Upper lobe of left lung (tissue), 6 donors: ENCODE data around the gene RBPJ. TPM values are rescaled to one million over a fixed set of nuclear protein-coding genes. Genes with fewer than 3 reads are reported as not detected.
A peak's percentile ranks its signal among the peaks of the same experiment; 100 is the strongest.

Experiments
- ATAC-seq, 2 donors: fragments of 200-7000 bp; cut with Tn5 transposase; one replicate each; pipeline ENCODE4 v1.9.1; 2022; ENCODE audit warnings: mild to moderate bottlenecking in 2 of 2, moderate library complexity in 2 of 2; ENCODE audit not compliant: low FRiP score in 2 of 2
- DNase-seq, 2 donors: peaks; one replicate each; pipeline ENCODE4 v3.0.0-alpha.2; 2019 to 2020
- H3K27ac ChIP-seq, 4 donors: fragments of 200-600 bp; sonication (generic); one replicate each; pipeline ENCODE4 v1.5.1; 2016 to 2019
- H3K27me3 ChIP-seq, 4 donors: fragments of 200-600 bp; sonication (generic); one replicate each; pipeline ENCODE4 v1.5.1; 2017 to 2019
- H3K36me3 ChIP-seq, 4 donors: fragments of 200-600 bp; sonication (generic); one replicate each; pipeline ENCODE4 v1.5.1; 2016 to 2019
- H3K4me1 ChIP-seq, 4 donors: fragments of 200-600 bp; sonication (generic); one replicate each; pipeline ENCODE4 v1.5.1; 2018 to 2019
- H3K4me3 ChIP-seq, 4 donors: fragments of 200-600 bp; sonication (generic); one replicate each; pipeline ENCODE4 v1.5.1; 2017 to 2019; ENCODE audit warnings: mild to moderate bottlenecking in 2 of 4, moderate library complexity in 1 of 4
- H3K9me3 ChIP-seq, 4 donors: fragments of 200-600 bp; sonication (generic); one replicate each; pipeline ENCODE4 v1.5.1; 2018 to 2019
- CTCF ChIP-seq, 6 experiments: fragments of 450-650 bp in 4 of 6; fragments of 200-600 bp in 2 of 6; sonication (generic) in 2 of 6; IDR thresholded peaks; one replicate each; pipeline ENCODE4 v1.5.1; 2016 to 2019; ENCODE audit warnings: antibody characterized with exemption in 6 of 6
- EP300 ChIP-seq, 4 donors: sonication (generic); formaldehyde crosslinking; IDR thresholded peaks; one replicate each; pipeline ENCODE4 v1.5.1; 2017; ENCODE audit warnings: antibody characterized with exemption in 4 of 4, control low read depth in 2 of 4
- POLR2A ChIP-seq, 4 donors: fragments of 450-650 bp; IDR thresholded peaks; one replicate each; pipeline ENCODE4 v1.5.1; 2016 to 2017; ENCODE audit warnings: antibody characterized with exemption in 4 of 4, mild to moderate bottlenecking in 2 of 4
- POLR2AphosphoS5 ChIP-seq, 2 donors: sonication (generic); formaldehyde crosslinking; IDR thresholded peaks; one replicate each; pipeline ENCODE4 v1.5.1; 2017; ENCODE audit warnings: antibody characterized with exemption in 2 of 2
- WGBS, 2 donors: methylation state at CpG; one replicate each; pipeline ENCODE4 v1.1.5; 2017 to 2018; 5-methylcytosine and 5-hydroxymethylcytosine counted together
- total RNA-seq, 6 donors: library from RNA; depleted of rRNA in 4 of 6; stranded (reverse); fragments of >200 nt in 4 of 6; gene quantifications; one replicate each; pipeline versions ENCODE4 v1.1.0 to v1.2.1, GENCODE V29; 2016 to 2021
- donor health status: DM: no; HTN: no; CAD: no; lungs with moderate emphysema.
- donor health status: DM: no; HTN: yes; CAD: no; lungs with severe emphysema.

The RBPJ gene
- total RNA-seq, 6 donors from 2014 or later, result 59.4 to 93.2 (median 79.4) TPM

- Histone ChIP-seq H3K4me3 (no peak overlapping the region), H3K36me3 (no peaks in the 10 kb centered on the region), H3K27me3 (no peaks in the 10 kb centered on the region), H3K27ac (no peak overlapping the region), H3K4me1 (peaks cover 10 to 24% (median 14%) of the 10 kb centered on the region in 4 donors), H3K9me3 (no peaks in the 10 kb centered on the region)
- ATAC-seq (peak; percentile 77 to 79), DNase-seq (no peak)
- 38 to 46% methylated on average over 4 of the region's 4 CpGs for WGBS, 2 donors
- TF ChIP-seq EP300 (IDR thresholded peaks at IDR 0.05), result no peak
- TF ChIP-seq CTCF (IDR thresholded peaks at IDR 0.05), result peak; percentile 28 to 76 (median 62)
Observed at GRCh38 chr4:26330186-26330787, 9.5 kb downstream of the RBPJ start.

GRCh38 chr4:26330946-26331345 is 10.1 kb downstream of the RBPJ start:
- Histone ChIP-seq H3K9me3 (no peaks in the 10 kb centered on the region), H3K27me3 (no peaks in the 10 kb centered on the region), H3K4me1 (peaks cover 10 to 24% (median 14%) of the 10 kb centered on the region in 4 donors), H3K36me3 (no peaks in the 10 kb centered on the region), H3K4me3 (no peak overlapping the region), H3K27ac (peak overlapping the region in 1 of 4 donors; percentile 7)
- TF ChIP-seq POLR2A (IDR thresholded peaks at IDR 0.05) (no peak), POLR2AphosphoS5 (IDR thresholded peaks at IDR 0.05) (no peak), CTCF (IDR thresholded peaks at IDR 0.05) (no peak), EP300 (IDR thresholded peaks at IDR 0.05) (no peak)
- 72 to 82% methylated on average over 6 of the region's 6 CpGs for WGBS, 2 donors
- no peak for DNase-seq
- ATAC-seq, result no peak

GRCh38 chr4:26331380-26331950 is 10.7 kb downstream of the RBPJ start:
- 61 to 63% methylated on average over 7 of the region's 7 CpGs for WGBS, 2 donors
- H3K4me3 ChIP-seq, result no peak overlapping the region
- H3K4me1 ChIP-seq, result peaks cover 10 to 24% (median 14%) of the 10 kb centered on the region in 4 donors
- H3K36me3 ChIP-seq, result no peaks in the 10 kb centered on the region
- ATAC-seq (peak; percentile 38 to 59), DNase-seq (peak in 1 of 2 donors; percentile 58)
- no peak for TF ChIP-seq POLR2A (IDR thresholded peaks at IDR 0.05)
- no peak for TF ChIP-seq POLR2AphosphoS5 (IDR thresholded peaks at IDR 0.05)
- no peak for TF ChIP-seq CTCF (IDR thresholded peaks at IDR 0.05)
- no peak for TF ChIP-seq EP300 (IDR thresholded peaks at IDR 0.05)
- peak overlapping the region in 1 of 4 donors; percentile 7 for H3K27ac ChIP-seq
- H3K27me3 ChIP-seq, result no peaks in the 10 kb centered on the region
- no peaks in the 10 kb centered on the region for H3K9me3 ChIP-seq

GRCh38 chr4:26334366-26334765 is 13.6 kb downstream of the RBPJ start:
- Histone ChIP-seq H3K9me3 (no peaks in the 10 kb centered on the region), H3K4me3 (no peak overlapping the region), H3K36me3 (no peaks in the 10 kb centered on the region), H3K27ac (no peak overlapping the region), H3K27me3 (no peaks in the 10 kb centered on the region), H3K4me1 (peaks cover 10 to 17% (median 14%) of the 10 kb centered on the region in 4 donors)
- WGBS, 2 donors, result 62 to 66% methylated on average over 3 of the region's 3 CpGs
- no peak for ATAC-seq
- DNase-seq, result no peak
- no peak for TF ChIP-seq POLR2AphosphoS5 (IDR thresholded peaks at IDR 0.05)
- no peak for TF ChIP-seq CTCF (IDR thresholded peaks at IDR 0.05)
- no peak for TF ChIP-seq EP300 (IDR thresholded peaks at IDR 0.05)
- no peak for TF ChIP-seq POLR2A (IDR thresholded peaks at IDR 0.05)

- no peak for ATAC-seq
- Histone ChIP-seq H3K4me3 (no peak overlapping the region), H3K9me3 (no peaks in the 10 kb centered on the region), H3K27ac (no peak overlapping the region), H3K36me3 (no peaks in the 10 kb centered on the region), H3K4me1 (peaks cover 5 to 20% (median 11%) of the 10 kb centered on the region in 4 donors), H3K27me3 (no peaks in the 10 kb centered on the region)
- 75 to 87% methylated on average over 2 of the region's 2 CpGs for WGBS, 2 donors
- no peak for TF ChIP-seq POLR2A (IDR thresholded peaks at IDR 0.05)
- TF ChIP-seq CTCF (IDR thresholded peaks at IDR 0.05), result no peak
- TF ChIP-seq POLR2AphosphoS5 (IDR thresholded peaks at IDR 0.05), result no peak
- TF ChIP-seq EP300 (IDR thresholded peaks at IDR 0.05), result no peak
- no peak for DNase-seq
Observed at GRCh38 chr4:26337612-26338011, 16.8 kb downstream of the RBPJ start.
